Loucy (cell line): ENCODE data around the gene GSE1.
A peak's percentile ranks its signal among the peaks of the same experiment; 100 is the strongest.

Experiments used
- H2AFZ ChIP-seq: fragments of 200-600 bp; sonication (generic); 2 replicates; pipeline ENCODE4 v1.6.0; 2016; ENCODE audit warnings: antibody characterized with exemption, mild to moderate bottlenecking, low read length, moderate library complexity
- H3F3A ChIP-seq: fragments of 200-600 bp; 2 replicates; pipeline ENCODE4 v1.6.0; 2016; ENCODE audit warnings: antibody characterized with exemption, low read depth, mild to moderate bottlenecking
- H3K27me3 ChIP-seq: fragments of 200-600 bp; sonication (generic); 2 replicates; pipeline ENCODE4 v1.6.1; 2014; ENCODE audit warnings: low read length, mild to moderate bottlenecking; ENCODE audit not compliant: insufficient read depth, poor library complexity, severe bottlenecking
- H3K36me3 ChIP-seq: fragments of 200-600 bp; sonication (generic); 2 replicates; pipeline ENCODE4 v1.6.1; 2016; ENCODE audit warnings: low read length; ENCODE audit not compliant: insufficient read depth
- H3K4me1 ChIP-seq: fragments of 200-600 bp; sonication (generic); 2 replicates; pipeline ENCODE4 v1.5.1; 2014; ENCODE audit warnings: low read length, mild to moderate bottlenecking; ENCODE audit not compliant: insufficient read depth, poor library complexity, severe bottlenecking
- H3K4me2 ChIP-seq: fragments of 200-600 bp; sonication (generic); 2 replicates; pipeline ENCODE4 v1.6.0; 2014; ENCODE audit warnings: antibody characterized with exemption, low read length, low read depth, mild to moderate bottlenecking; ENCODE audit not compliant: poor library complexity, severe bottlenecking
- H3K4me3 ChIP-seq: fragments of 200-600 bp; sonication (generic); 2 replicates; pipeline ENCODE4 v1.5.1; 2014; ENCODE audit warnings: low read length, mild to moderate bottlenecking, mixed read lengths; ENCODE audit not compliant: poor library complexity, severe bottlenecking
- H3K79me2 ChIP-seq: fragments of 200-600 bp; sonication (generic); 2 replicates; pipeline ENCODE4 v1.6.1; 2014; ENCODE audit warnings: low read length; ENCODE audit not compliant: insufficient read depth
- H3K9ac ChIP-seq: fragments of 200-600 bp; sonication (generic); 2 replicates; pipeline ENCODE4 v1.6.0; 2014; ENCODE audit warnings: mild to moderate bottlenecking, low read depth, low read length, moderate library complexity; ENCODE audit not compliant: poor library complexity, severe bottlenecking
- H3K9me2 ChIP-seq: fragments of 200-600 bp; sonication (generic); replicated peaks from 2 replicates; pipeline ENCODE4 v1.6.1; 2016; ENCODE audit warnings: low read depth, low read length, mixed read lengths
- H3K9me3 ChIP-seq: fragments of 200-600 bp; sonication (generic); 2 replicates; pipeline ENCODE4 v1.6.1; 2014; ENCODE audit warnings: mild to moderate bottlenecking, antibody characterized with exemption, low read length, low read depth; ENCODE audit not compliant: insufficient read depth
- H4K20me1 ChIP-seq: fragments of 200-600 bp; sonication (generic); 2 replicates; pipeline ENCODE4 v1.6.0; 2014; ENCODE audit warnings: antibody characterized with exemption, low read length, mild to moderate bottlenecking; ENCODE audit not compliant: insufficient read depth, poor library complexity, severe bottlenecking
- CTCF ChIP-seq: fragments of 200-600 bp; sonication (generic); conservative IDR thresholded peaks from 2 replicates; pipeline ENCODE4 v1.5.1; 2014; ENCODE audit warnings: mild to moderate bottlenecking, antibody characterized with exemption, low read length
- EZH2phosphoT487 ChIP-seq: fragments of 200-600 bp; IDR thresholded peaks from 2 replicates; pipeline ENCODE4 v1.6.1; 2018; ENCODE audit warnings: antibody characterized with exemption, mild to moderate bottlenecking, moderate library complexity, borderline replicate concordance

The GSE1 gene

GRCh38 chr16:85612801-85613603 lies at the start of gene GSE1:
TSS of gene GSE1 (plus strand) at chr16:85613322. CDS start at chr16:85613392, 70 bp downstream.
- peaks cover 66% of the 10 kb centered on the region for H4K20me1 ChIP-seq
- peak within 1 kb of the TSS; percentile 76 for H3K4me3 ChIP-seq
- H3K9ac ChIP-seq = peak within 1 kb of the TSS; percentile 96
- H3K9me2 ChIP-seq = no peaks in the 10 kb centered on the region
- TF ChIP-seq EZH2phosphoT487 = no peak
- TF ChIP-seq CTCF = no peak
- peak within 1 kb of the TSS; percentile 82 for H3K4me2 ChIP-seq
- peaks cover 63% of the 10 kb centered on the region for H3K4me1 ChIP-seq
- H3K79me2 ChIP-seq = peaks cover 90% of the 10 kb centered on the region
- H3K9me3 ChIP-seq = no peaks in the 10 kb centered on the region
- H3K36me3 ChIP-seq = peaks cover 16% of the 10 kb centered on the region; the same call in 1 of the 2 replicates
- peaks cover 9% of the 10 kb centered on the region for H3F3A ChIP-seq
- H2AFZ ChIP-seq = no peak within 1 kb of the TSS
- H3K27me3 ChIP-seq = no peaks in the 10 kb centered on the region

GRCh38 chr16:85563515-85564276 lies 49.4 kb upstream of the GSE1 start:
- peaks cover 26% of the 10 kb centered on the region for H3F3A ChIP-seq
- H3K36me3 ChIP-seq = peaks cover 6% of the 10 kb centered on the region; the same call in 1 of the 2 replicates
- H2AFZ ChIP-seq = no peak overlapping the region
- peaks cover 66% of the 10 kb centered on the region for H4K20me1 ChIP-seq
- H3K9ac ChIP-seq = peak overlapping the region; percentile 100
- peak overlapping the region; percentile 98 for H3K4me3 ChIP-seq
- no peaks in the 10 kb centered on the region for H3K9me3 ChIP-seq
- no peaks in the 10 kb centered on the region for H3K27me3 ChIP-seq
- H3K4me2 ChIP-seq = peak overlapping the region; percentile 95
- peaks cover 73% of the 10 kb centered on the region for H3K4me1 ChIP-seq
- no peaks in the 10 kb centered on the region for H3K9me2 ChIP-seq
- H3K79me2 ChIP-seq = peaks cover 93% of the 10 kb centered on the region
- TF ChIP-seq CTCF (no peak), EZH2phosphoT487 (no peak)

- Histone ChIP-seq H3K9me2 (no peaks in the 10 kb centered on the region), H3K4me2 (peak overlapping the region; percentile 95), H3K27me3 (no peaks in the 10 kb centered on the region), H3K9me3 (no peaks in the 10 kb centered on the region), H3K4me3 (peak overlapping the region; percentile 98), H3K79me2 (peaks cover 93% of the 10 kb centered on the region), H3K36me3 (peaks cover 6% of the 10 kb centered on the region; the same call in 1 of the 2 replicates), H3K4me1 (peaks cover 74% of the 10 kb centered on the region), H3K9ac (peak overlapping the region; percentile 100), H3F3A (peaks cover 33% of the 10 kb centered on the region), H2AFZ (no peak overlapping the region), H4K20me1 (peaks cover 58% of the 10 kb centered on the region)
- TF ChIP-seq CTCF (peak; percentile 78), EZH2phosphoT487 (no peak)
Observed at GRCh38 chr16:85564277-85565051, 48.7 kb upstream of the GSE1 start.
